Testis (tissue), 2 donors: ENCODE measurements around the gene DNAJC18.

ENCODE experiments used
- CTCF ChIP-seq, 3 experiments: fragments of 450-650 bp in 2 of 3; fragments of 200-600 bp in 1 of 3; sonication (generic) in 1 of 3; IDR thresholded peaks; one replicate each; pipeline ENCODE4 v1.5.1; 2016 to 2019; ENCODE audit warnings: antibody characterized with exemption in 3 of 3, mild to moderate bottlenecking in 2 of 3, moderate library complexity in 1 of 3
- POLR2A ChIP-seq: fragments of 450-650 bp; IDR thresholded peaks from one replicate; pipeline ENCODE4 v1.6.1; 2017; ENCODE audit warnings: antibody characterized with exemption, mild to moderate bottlenecking, moderate library complexity

GRCh38 chr5:139389701-139390638 is 49.4 kb downstream of the DNAJC18 start, which contains the start of gene MZB1:
- TF ChIP-seq CTCF (IDR thresholded peaks at IDR 0.05), result no peak
- TF ChIP-seq POLR2A, result no peak
